Endometrial microvascular endothelial cells (primary cell): Measurements from ENCODE around the gene LCNL1. TPM values are rescaled to one million over a fixed set of nuclear protein-coding genes. Genes with fewer than 3 reads are reported as not detected.

Experiments
- in situ Hi-C: cut with HindIII; loops from 2 replicates; pipeline ENCODE4 v1.10.0; 2017; ENCODE audit warnings: low sequenced_read_pairs, low pct_unique_long_range_greater_than_20kb; ENCODE audit errors: inconsistent ontology term
- total RNA-seq: library from RNA; depleted of rRNA; stranded (reverse); fragments of >200 nt; gene quantifications from one replicate; pipeline ENCODE4 v1.2.3, GENCODE V29; 2015; ENCODE audit errors: inconsistent ontology term

The LCNL1 gene
- total RNA-seq, 1 donor from 2014 or later, result not detected

DNA sequence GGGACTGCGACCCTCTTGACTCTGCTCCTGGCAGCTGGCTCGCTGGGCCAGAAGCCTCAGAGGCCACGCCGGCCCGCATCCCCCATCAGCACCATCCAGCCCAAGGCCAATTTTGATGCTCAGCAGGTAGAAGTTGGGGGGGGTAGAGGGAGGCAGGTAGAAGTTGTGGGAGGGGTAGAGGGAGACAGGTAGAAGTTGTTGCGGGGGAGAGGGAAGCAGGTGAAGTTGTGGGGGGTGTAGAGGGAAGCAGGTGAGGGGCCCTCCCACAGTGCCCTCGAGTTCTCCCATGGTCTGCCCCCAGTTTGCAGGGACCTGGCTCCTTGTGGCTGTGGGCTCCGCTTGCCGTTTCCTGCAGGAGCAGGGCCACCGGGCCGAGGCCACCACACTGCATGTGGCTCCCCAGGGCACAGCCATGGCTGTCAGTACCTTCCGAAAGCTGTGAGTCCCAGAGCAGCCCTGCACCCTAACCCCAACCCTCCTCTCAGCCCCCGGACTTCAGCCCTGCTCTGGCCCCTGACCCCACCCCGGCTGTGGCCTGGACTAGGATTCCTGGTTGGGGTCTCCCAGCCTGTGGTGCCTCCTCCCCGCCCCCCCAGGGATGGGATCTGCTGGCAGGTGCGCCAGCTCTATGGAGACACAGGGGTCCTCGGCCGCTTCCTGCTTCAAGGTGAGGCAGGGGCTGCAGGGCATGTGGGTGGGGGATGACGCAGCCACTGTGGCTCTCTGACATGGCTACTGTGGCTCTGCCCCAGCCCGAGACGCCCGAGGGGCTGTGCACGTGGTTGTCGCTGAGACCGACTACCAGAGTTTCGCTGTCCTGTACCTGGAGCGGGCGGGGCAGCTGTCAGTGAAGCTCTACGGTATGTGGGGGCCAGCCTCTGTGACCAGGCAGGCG, 37.2 kb upstream of the LCNL1 start:
- in situ Hi-C loops, result loop anchor here (25.0 kb wide), 1 partner anchor 217 kb away; the partner anchor contains the start of genes LRRC26 and TMEM210

GRCh38 chr9:136946228-136947027, 36.4 kb upstream of the LCNL1 start:
- in situ Hi-C loops, result loop anchor here (25.0 kb wide), 1 partner anchor 216 kb away; the partner anchor contains the start of genes LRRC26 and TMEM210

GRCh38 chr9:136947028-136947891, 35.5 kb upstream of the LCNL1 start:
- in situ Hi-C loops, result loop anchor here (25.0 kb wide), 1 partner anchor 215 kb away; the partner anchor contains the start of genes LRRC26 and TMEM210

DNA sequence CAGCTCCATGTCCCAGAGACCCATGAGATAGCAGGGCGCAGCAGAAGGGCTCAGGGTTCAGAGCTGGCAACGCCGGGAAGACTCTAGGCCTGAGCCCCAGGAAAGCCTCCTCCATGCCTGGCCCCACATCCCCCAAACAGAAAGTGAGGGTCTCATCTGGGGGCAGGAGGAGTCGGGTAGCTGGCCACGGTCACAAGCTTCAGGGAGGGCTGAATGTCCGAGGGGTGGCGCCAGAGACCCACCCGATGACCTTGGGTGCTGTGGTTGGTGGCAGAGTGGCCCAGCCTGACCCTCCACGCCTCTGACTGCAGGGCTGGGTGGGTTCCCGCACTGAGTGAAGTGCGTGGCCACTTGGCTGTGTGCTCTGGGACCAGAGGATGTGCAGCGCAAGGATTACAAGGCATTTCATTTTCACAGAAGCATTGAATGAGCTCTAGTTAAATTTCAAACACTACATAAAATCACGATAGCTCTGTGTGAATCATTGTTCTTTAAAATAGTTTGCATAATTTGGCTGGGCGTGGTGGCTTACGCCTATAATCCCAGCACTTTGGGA, 34.8 kb upstream of the LCNL1 start:
- in situ Hi-C loops, result loop anchor here (25.0 kb wide), 1 partner anchor 214 kb away; the partner anchor contains the start of genes LRRC26 and TMEM210

- in situ Hi-C loops, result loop anchor here (25.0 kb wide), 1 partner anchor 213 kb away; the partner anchor contains the start of genes LRRC26 and TMEM210
Measured at GRCh38 chr9:136949239-136949816, 33.5 kb upstream of the LCNL1 start.

GRCh38 chr9:136949817-136950655, 32.8 kb upstream of the LCNL1 start:
- in situ Hi-C loops, result loop anchor here (25.0 kb wide), 1 partner anchor 212 kb away; the partner anchor contains the start of genes LRRC26 and TMEM210

DNA sequence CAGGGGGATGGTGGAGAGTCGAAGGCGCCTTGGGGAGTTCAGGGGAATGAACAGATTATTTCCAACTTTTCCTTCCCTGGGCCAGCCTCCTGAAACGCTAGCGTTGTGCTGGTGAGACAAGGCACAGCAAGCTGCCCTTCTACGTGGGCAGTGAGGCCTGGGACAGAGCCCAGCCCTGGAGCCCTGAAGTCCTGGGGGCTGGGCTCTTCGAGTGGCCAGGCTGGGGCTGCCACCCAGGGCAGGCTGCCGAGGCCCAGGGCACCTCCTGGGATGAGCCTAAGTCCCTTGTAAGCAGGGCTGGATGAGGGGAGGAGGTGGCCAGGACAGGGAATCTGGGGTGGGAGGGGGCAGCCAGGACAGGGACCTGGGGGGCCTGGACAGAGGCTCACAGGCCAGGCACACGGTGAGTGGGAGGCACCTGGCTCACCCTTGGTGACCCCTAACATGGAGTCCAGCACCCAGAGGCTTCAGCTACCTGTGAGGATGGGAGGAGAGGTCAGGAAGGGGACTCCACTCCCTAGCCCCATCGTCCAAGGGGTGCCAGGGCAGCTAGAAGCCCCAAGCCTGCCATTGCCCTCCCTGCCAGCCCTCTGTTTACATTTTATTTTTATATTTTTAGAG, 32.0 kb upstream of the LCNL1 start:
- in situ Hi-C loops, result no loop called here

GRCh38 chr9:136951541-136952320, 31.1 kb upstream of the LCNL1 start, which contains the start of gene LCN12:
Gene LCN12, plus strand, starts transcription at chr9:136952273. Its CDS starts 55 bp downstream, at chr9:136952328.
- in situ Hi-C loops, result no loop called here

DNA sequence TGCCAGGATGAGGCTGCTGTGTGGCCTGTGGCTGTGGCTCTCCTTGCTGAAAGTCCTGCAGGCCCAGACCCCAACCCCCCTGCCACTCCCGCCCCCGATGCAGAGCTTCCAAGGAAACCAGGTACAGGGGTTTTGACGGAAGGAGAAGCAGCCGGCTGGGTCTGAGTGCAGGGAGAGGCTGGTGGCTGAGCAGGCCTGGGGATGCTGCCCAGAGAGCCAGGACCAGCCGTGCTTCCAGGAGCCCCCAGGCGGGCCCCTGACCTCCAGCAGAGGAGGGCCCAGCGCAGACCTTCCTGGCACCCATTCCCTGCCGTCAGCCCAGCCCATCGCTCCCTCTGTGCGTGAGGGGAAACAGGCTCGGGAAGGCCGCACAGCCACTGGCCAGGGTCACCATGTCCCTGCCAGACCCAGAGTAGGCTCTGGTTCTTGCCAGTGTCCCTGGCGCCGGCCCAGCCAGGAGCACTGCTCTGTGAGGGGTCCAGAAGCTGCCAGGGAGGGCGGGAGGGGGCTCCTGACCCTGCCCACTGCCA, 30.4 kb upstream of the LCNL1 start:
- in situ Hi-C loops, result no loop called here

DNA sequence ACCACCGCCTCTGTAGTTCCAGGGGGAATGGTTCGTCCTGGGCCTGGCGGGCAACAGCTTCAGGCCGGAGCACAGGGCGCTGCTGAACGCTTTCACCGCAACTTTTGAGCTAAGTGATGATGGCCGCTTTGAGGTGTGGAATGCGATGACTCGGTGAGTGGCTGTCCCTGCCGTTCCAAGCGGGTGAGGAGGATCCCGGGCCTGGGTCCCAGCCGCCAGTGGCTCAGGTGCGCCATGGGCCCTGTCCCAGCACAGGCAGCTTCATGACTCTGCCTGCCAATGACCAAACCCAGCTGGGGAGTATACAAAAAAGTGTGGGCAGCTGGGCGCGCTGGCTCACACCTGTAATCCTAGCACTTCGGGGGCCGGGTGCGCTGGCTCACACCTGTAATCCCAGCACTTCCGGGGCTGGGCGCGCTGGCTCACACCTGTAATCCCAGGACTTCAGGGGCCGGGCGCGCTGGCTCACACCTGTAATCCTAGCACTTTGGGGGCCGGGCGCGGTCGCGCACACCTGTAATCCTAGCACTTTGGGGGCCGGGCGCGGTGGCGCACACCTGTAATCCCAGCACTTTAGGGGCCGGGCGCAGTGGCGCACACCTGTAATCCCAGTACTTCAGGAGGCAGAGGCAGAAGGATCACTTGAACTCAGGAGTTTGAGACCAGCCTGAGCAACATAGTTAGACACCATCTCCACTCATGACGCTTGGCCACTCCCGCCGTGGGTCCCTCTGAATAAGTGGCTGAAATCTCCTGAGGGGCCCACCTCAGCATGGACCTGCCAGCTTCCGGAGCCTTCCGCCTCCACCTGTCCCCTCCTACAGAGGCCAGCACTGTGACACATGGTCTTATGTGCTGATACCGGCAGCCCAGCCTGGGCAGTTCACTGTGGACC, 29.7 kb upstream of the LCNL1 start:
- in situ Hi-C loops, result no loop called here

- in situ Hi-C loops, result no loop called here
Measured at GRCh38 chr9:136953771-136954269, 29.0 kb upstream of the LCNL1 start.

- in situ Hi-C loops, result no loop called here
Measured at GRCh38 chr9:136954270-136955083, 28.3 kb upstream of the LCNL1 start.

DNA sequence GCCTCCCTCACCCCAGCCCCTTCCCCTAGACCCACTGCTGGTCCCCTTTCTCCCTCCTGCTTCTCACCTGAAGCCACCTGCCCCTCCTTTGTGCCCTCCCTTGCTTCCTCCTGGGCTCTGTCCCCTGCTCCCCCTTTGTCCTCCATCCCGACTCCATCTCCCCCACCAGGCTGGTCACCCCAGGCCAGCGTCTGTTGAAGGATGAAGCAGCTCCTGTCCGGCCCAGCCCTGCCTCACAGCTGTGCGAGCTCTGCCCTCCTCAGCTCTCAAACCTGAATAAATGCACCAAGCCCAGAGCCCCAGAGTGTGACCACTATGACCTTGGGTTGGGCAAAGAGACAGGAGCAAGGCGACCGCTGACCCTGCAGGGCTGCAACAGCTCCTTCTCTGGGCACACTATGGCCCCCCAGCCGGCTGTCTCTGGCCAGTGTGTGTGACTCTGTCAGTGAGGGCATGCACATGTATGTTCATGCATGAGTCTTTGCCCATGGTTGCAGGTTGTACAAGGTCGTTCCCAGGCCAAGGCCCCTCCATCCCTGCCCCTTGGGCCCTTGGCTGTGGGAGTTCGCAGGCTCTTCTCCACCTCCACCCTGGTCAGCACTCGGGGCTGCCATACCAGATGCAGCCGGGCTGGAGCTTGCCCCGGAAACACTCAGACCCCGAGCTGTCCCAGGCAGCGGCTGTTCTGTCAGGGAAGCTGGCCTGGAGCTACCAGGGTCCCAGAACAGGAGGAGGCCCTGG, 27.4 kb upstream of the LCNL1 start:
- in situ Hi-C loops, result no loop called here
